GM21381 (cell line): ENCODE results near the gene GTF2I.
"Not testable (repeated sequence)": the region's sequence is repeated elsewhere in the genome, so short reads cannot be mapped to it uniquely, and the experiment has no call there.

Source experiments
- ATAC-seq: cut with Tn5 transposase; IDR thresholded peaks from one replicate; pipeline ENCODE4 v1.9.1; 2021; ENCODE audit warnings: mild to moderate bottlenecking, moderate library complexity; ENCODE audit not compliant: unreplicated experiment

Gene GTF2I

DNA sequence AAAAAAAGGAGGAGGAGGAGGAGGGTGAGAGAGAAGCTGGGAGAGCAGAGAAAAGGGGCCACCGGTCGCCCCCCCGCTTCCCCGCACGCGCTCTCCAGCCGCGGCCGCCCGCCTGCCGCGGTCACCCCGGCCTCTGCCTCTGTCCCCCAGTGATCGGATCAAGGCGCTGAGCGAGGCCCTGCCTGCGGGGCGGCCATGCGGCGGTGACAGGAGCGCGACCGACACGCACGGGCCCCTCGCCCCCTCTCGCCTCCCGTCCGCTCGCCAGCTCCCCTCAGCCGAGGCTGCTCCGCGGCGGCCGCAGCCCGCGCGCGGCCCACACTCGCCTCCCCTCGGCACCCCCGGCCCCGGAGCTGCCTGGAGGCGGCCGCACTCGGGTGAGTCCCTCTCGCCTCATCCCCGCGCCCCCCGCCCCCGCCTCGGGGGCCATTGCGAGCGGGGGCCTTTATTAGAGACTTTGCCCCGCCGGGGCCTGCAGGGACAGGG, at the start of gene GTF2I:
Gene GTF2I, plus strand, starts transcription at position 27 of the 486 bp plus-strand sequence. CDS start 31,411 bp downstream, outside the sequence.
- peak; percentile 17 for ATAC-seq

DNA sequence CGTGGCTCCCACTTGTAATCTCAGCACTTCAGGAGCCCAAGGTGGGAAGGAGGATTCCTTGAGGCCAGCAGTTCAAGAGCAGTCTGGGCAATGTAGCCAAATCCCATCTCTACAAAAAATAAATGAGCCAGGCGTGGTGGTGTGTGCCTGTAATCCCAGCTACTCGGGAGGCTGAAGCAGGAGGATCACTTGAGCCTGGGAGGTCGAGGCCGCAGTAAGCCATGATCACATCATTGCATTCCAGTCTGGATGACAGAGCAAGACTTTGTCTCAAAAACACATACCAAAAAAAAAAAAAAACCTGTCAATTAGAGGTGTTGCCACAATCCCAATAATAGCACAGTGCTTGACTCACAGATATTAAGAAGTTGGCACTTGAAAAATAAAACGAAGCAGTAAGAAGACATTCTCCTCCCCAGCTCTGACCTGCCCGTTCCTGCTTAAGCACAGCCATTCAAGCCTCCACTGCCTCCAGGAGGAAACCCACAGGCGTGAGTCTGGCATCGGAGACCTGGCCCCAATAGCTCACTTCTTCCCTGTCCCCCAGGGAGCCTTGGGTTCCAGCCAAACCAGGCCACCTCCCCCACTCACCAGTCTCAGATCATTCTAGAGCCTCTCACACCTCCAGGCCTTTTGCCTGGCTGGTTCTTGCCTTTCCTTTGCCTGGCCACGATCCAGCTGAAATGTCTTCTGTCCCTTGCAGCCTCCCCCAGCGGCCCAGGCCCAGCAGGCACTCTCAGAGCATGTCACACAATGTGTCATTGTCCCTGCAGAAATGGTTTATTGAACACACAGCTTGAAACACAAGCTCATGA, 45.3 kb upstream of the GTF2I start:
- no peak for ATAC-seq

DNA sequence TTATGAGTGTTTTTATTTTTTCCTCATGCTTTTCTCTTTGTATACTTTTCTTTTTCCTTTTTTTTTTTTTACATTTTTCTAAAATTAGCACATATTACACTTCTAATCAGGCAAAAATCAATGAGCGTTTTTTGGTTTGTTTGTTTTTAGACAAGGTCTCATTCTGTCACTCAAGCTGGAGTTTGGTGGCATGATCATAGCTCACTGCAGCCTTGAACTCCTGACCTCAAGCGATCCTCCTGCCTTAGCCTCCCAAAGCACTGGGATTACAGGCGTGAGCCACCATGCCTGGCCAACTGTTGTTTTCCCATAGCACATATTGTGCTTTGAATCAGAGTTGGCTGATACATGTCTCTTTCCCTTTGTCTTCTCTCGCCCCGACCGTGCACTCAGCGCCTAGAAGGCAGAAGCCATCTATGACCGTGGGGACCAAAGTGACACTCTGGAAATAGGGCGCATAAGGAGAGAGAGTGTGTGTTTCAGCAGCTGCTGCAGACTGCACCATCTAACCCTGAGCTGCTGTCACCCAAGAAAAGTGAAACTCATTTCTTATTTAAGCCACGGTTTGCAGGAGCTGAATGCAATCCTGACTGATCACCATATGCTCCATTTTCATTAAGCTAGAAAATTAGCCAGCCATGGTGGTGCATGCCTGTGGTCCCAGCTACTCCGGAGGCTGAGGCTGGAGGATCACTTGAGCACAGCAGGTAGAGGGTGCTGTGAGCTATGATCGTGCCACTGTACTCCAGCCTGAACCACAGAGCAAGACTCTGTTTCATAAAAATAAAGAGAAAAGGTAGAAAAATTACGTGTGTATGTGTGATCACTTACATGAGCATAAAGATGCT, 41.4 kb upstream of the GTF2I start:
- no peak for ATAC-seq

DNA sequence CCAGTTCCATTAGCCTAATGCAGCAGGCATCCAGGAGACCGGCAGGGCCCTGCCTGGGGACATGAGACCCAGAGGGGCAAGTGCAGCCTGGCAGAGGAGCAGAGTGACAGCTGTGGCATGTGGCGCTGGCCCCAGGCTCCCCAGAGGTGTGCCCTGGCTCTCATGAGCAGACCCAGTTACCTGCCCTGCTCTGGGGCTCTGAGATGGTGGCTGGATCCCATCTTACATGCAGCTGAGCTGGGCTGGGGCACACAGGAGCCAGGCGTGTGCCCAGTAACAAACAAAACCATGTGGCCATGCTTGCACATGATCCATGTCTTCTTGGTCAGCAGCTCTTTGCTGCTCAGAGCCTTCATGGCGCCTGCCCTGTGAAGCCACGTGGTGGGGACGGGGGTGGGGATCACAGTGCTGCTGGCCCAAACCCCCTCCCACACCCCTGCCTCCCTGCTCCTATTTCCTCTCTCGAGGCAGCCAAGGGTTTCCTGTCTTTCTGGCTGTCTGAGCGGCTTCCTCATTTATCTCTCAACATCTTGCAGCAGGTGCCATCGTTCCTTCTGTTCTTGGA, 40.3 kb upstream of the GTF2I start:
- ATAC-seq: no peak

DNA sequence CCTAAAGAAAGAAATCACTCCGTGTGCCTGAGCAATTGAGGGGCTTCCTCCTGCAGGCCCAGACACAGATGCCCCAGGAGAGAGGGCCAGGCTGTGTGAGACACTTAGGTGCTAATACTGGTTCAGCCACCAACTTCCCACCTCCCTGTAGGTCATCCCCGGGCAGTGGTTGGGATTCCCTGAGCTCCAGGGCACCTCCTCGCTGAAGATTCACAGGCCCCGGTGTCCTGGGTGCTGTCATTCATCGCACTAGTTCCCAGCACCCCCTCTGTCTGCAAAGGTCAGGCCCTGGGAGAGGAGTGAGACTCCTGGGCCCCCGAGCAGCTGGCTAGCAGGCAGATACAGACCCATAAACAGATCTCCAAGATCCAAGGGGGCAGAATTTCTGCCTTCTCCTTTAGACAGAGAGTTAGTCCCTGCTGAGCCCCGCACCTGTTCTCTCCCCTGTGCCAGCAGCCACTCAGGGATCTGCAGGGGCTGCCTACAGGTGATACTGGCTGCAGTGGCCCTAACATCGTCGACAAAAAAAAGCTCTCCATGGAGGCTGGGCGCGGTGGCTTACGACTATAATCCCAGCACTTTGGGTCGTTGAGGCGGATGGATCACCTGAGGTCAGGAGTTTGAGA, 38.2 kb upstream of the GTF2I start:
- ATAC-seq: no peak

DNA sequence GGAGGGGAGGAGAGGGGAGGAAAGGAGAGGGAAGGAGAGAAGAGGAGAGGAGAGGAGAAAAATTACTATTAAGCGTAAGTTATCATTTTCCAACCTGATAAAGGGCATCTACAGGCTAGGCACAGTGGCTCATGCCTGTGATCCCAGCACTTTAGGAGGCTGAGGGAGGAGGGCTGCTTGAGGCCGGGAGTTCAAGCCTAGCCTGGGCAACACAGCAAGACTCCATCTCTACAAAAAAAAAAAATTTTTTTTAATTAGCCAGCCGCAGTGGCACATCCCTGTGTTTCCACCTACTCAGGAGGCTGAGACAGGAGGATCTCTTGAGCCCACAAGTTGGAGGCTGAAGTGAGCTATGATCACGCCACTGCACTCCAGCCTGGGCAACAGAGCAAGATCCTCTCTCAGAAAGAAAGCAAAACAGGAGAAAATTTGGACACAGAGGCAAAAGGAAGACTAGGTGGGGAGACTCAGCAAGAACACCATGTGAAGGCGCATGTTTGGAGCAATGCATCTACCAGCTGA, 35.2 kb upstream of the GTF2I start:
- no peak for ATAC-seq

DNA sequence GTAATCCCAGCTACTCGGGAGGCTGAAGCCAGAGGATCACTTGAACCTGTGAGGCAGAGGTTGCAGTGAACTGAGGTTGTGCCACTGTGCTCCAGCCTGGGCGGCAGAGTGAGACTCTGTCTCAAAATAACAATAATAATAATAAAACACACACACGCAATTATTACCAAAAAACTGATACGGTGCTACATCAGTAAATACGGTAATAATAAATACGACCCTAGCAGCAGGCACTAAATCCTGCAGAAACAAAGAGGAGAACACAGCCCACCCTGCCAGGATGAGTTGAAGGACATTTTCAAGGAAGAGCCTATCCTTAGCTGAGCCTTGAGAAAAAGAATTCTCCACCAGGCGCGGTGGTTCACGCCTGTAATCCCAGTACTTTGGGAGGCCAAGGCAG, 34.4 kb upstream of the GTF2I start:
- no peak for ATAC-seq

DNA sequence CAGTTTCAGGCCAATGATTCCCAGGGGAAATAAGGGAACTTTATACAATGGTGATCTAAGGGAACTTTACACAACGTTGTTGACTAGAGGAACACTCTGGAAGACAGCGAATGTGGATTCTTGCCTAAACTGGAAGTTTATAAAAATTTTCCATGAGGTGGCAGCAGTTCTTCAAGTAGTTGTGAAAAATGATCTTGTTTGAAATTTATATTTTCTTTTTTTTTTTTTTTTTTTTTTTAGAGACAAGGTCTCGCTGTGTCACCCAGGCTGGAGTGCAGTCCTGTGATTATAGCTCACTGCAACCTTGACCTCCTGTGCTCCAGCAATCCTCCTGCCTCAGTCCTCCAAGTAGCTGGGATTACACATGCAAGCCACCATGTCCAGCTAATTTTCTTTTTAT, 32.1 kb upstream of the GTF2I start:
- no peak for ATAC-seq

DNA sequence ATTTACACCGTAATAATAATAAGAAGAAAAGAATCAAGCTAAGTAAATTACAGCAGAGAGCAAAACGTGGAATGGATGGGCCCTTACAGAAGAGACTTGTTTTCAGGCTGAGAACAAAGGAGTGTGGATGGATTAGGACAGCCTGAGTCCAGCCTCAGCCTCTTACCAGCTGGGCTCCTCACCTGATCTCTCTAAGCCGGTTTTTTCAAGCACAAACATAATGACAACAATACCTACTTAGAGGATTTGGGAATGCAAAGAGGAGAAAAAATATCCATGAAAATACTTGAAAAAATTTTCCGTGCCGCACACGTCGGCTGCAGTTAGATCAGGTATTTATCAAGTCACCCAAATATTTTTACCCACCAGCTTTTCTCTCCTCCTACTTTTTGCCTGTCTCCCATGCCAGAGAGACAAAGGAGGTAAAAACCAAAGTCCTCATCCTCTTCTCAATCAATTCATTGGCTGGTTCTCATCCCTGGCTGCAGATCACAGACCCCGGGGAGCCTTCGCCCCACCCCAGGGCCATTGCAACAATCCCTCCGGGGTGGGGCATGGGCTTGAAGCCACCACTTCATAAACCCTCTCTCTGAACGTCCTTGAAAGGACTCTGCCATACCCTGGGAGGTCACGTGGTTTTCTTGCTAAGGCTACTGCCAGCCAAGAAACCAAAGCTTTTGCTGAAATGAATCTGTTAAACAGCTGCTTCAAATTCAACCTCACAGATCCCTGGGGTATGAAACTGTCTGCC, 29.7 kb upstream of the GTF2I start:
- ATAC-seq: no peak

DNA sequence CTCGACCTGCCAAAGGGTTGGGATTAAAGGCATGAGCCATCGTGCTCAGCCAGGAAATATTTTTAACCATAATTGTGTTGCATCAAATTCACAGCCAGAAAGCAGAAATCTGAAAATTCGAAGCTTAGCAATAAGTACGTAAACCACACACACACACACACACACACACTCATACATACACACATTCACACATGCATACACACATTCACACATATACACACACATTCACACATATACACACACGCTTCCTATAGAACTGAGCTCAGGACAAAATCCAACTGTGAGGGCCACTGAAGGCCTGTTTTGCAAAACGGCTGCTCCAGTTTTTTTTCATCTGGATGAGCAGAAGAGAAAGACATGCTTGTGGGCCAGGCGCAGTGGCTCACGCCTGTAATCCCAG, 25.0 kb upstream of the GTF2I start:
- no peak for ATAC-seq

DNA sequence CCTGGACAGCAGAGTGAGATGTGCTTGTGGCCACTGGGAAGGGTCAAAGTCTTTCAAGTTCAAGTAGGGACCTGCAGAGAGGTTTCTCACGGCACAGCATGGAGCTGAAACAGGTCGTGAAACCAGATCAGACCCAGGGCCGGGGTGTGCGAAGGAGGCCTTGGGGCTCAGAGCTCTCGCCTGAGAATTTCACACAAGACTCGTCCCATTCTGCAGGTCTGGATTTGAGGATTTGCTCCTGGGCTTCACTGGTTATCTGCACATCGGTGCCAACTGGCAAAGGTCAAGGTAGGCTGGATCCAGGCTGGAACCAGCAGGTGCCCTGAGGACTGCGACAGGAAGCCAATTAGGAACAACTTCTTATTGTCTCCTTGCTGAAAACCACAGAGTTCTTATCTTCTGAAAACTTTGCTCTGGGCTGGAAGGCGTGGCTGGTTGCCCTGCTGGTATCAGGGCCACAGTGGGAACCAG, 24.0 kb upstream of the GTF2I start:
- no peak for ATAC-seq

DNA sequence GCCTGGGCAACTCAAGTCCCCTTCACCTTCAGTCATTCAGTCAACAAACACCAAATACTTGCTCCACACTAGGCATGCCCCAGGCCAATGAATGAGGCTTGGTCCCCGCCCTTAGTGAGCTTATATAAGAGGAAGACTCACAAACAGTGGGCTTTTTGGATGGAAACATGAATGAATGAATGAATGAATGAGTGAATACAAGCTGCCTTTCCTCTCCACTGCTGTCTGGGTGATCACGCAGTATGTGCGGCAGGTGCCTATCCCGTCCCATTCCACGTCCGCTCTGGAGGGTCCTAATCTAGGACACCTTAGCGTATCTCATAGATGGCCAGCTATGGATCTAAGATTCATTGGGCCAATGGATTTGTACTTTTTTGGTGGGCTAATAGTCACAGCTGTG, 19.8 kb upstream of the GTF2I start:
- ATAC-seq: no peak

DNA sequence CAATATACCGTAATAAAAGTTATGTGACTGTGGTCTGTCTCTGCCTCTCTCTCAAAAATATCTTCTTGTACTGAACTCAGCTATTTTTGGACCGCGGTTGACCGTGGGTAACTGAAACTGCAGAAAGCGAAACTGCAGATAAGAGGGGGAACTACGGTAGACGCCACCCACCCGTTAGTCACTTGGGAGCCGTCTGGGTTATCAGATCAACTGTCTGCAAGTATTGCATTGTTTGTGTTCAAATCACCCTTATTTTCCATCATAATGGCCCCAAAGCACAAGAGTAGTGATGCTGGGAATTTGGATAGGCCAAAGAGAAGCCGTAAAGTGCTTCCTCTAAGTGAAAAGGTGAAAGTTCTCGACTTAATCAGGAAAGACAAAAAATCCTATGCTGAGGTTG, 7.5 kb upstream of the GTF2I start:
- ATAC-seq: peak; percentile 83

DNA sequence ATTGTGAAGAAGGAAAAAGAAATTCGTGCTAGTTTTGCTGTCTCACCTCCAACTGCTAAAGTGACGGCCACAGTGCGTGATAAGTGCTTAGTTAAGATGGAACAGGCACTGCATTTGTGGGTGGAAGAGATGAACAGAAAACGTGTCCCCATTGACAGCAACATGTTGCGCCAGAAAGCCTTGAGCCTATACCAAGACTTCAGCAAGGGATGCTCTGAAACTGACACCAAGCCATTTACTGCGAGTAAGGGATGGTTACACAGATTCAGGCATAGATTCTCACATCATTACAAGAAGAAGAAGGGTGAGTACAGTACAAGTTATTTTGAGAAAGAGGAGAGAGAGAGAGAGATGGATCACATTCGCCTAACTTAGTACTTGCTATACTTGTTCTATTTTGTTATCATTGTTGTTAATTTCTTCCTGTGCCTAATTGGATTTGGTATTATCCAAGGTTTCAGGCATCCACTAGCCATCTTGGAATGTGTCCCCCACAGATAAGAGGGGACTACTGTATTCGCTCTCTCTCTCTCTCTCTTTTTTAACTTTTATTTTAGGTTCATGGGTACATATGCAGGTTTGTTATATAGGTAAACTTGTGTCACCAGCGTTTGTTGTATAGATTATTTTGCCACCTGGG, 6.9 kb upstream of the GTF2I start:
- ATAC-seq: peak; percentile 63

DNA sequence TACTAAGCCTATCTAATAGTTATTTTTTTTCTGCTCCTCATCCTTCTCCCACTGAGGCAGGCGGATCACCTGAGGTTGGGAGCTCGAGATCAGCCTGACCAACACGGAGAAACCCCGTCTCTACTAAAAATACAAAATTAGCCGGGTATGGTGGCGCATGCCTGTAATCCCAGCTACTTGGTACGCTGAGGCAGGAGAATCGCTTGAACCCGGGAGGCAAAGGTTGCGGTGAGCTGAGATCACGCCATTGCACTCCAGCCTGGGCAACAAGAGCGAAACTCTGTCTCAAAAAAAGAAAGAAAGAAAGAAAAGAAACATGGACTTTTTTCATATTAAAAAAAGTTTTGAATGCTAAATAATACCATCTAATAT, 6.4 kb upstream of the GTF2I start:
- not testable (repeated sequence) for ATAC-seq

DNA sequence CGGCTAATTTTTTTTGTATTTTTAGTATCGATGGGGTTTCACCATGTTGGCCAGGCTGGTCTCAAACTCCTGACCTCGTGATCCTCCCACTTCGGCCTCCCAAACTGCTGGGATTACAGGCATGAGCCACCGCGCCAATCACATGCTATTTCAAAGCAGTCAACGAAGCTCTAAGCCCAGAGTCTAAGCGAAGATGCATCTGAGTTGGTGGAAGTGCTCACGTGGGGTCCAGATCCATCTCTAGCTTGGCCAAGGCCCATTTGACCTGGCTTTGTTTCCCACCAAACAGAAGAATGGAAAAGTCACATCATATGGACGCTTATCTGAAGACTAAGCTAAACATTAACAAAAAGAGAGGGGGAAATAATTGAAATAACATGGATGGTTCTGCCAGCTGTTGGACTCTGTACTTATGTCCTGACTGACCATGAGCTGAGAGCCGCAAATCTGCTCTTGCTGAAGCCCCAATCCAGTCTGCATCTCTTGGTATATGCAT, 3.8 kb upstream of the GTF2I start:
- no peak for ATAC-seq

DNA sequence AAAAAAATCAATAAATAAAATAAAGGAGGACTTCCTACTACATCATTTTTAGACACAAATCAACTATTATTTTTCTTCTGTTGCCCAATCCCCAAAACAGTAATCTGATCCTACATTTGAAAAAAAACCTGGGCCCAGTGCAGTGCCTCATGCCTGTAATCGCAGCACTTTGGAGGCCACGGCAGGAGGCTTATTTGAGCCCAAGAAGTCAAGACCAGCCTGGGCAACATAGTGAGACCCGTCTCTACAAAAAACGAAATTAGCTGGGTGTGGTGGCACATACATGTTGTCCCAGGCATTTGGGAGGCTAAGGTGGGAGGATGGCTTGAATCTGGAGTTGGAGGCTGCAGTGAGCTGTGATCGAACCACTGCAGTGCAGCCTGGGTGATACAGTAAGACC, 2.7 kb upstream of the GTF2I start:
- no peak for ATAC-seq

DNA sequence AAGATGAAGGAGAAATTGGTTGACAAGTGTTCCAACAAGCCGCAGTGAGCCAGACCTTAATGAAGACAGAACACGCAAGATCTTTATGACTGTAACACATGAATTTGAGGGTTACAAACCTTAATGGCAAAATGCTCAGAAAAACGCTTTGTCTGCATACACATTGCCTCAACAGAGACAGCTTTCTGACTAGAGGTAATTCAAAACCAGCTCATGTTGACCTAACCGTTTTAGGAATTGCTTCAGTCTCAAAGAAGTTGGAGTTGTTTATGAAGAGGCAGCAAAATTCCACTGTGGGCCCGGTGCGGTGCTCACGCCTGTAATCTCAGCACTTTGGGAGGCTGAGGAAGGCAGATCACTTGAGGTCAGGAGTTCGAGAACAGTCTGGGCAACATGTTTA, 2.2 kb upstream of the GTF2I start:
- ATAC-seq: no peak

DNA sequence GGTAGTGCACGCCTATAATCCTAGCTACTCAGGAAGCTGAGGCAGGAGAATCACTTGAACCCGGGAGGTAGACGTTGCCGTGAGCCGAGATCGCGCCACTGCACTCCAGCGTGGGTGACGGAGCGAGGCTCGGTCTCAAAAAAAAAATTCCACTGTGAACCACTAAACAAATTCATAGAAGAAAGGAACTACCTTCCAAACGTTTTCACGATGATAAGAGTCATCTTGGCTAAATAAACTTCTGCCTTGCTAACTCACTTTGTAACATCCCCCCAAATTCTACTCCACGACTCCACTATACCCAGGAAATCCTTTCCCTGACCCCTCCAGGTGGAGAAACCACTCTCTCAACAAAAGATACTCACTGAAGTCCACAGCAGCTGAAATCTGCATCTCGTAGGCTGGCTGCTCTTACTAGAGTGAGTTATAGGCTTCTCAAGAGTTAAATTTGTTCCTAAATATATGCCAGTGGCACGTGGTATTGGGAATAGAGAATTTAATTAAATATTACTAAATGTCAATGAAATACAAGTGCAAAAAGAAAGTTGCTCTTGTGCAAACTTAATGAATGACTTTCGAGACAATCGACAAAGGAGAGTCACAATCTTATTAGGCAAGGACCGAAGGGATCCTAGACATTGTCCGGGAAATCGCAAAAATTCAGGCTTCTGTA, 1.6 kb upstream of the GTF2I start:
- no peak for ATAC-seq
